ENCODE results near the gene KLF1.
A peak's percentile ranks its signal among the peaks of the same experiment; 100 is the strongest.
"Not testable (repeated sequence)": the region's sequence is repeated elsewhere in the genome, so short reads cannot be mapped to it uniquely, and the experiment has no call there.

The KLF1 gene

GRCh38 chr19:12886969-12887747, at the start of gene KLF1:
Gene KLF1, minus strand, starts transcription at chr19:12887201. Its CDS starts 61 bp downstream, at chr19:12887140.
- no peak for DNase-seq (ENCODE audit: low read depth in 2 of 2)

- DNase-seq (ENCODE audit: low read depth in 2 of 2): no peak
Observed at GRCh38 chr19:12936582-12936981, 49.6 kb upstream of the KLF1 start.

GRCh38 chr19:12935071-12935470, 48.1 kb upstream of the KLF1 start:
- no peak for DNase-seq (ENCODE audit: low read depth in 2 of 2)

- peak; percentile 84 to 87 for DNase-seq (ENCODE audit: low read depth in 2 of 2)
Observed at GRCh38 chr19:12933287-12934072, 46.5 kb upstream of the KLF1 start, which contains the start of gene FARSA. Gene FARSA, minus strand, starts transcription at chr19:12933711. Its CDS starts 15 bp downstream, at chr19:12933696.

- no peak for DNase-seq (ENCODE audit: low read depth in 2 of 2)
Observed at GRCh38 chr19:12932392-12933286, 45.6 kb upstream of the KLF1 start.

- no peak for DNase-seq (ENCODE audit: low read depth in 2 of 2)
Observed at GRCh38 chr19:12930002-12930645, 43.1 kb upstream of the KLF1 start.

- no peak for DNase-seq (ENCODE audit: low read depth in 2 of 2)
Observed at GRCh38 chr19:12924621-12925310, 37.8 kb upstream of the KLF1 start.

GRCh38 chr19:12922959-12923358, 36.0 kb upstream of the KLF1 start:
- DNase-seq (ENCODE audit: low read depth in 2 of 2): no peak

- DNase-seq (ENCODE audit: low read depth in 2 of 2): no peak
Observed at GRCh38 chr19:12921047-12921446, 34.0 kb upstream of the KLF1 start.

GRCh38 chr19:12918253-12918652, 31.3 kb upstream of the KLF1 start:
- DNase-seq (ENCODE audit: low read depth in 2 of 2): no peak

GRCh38 chr19:12915860-12916259, 28.9 kb upstream of the KLF1 start:
- DNase-seq (ENCODE audit: low read depth in 2 of 2): not testable (repeated sequence)

- DNase-seq (ENCODE audit: low read depth in 2 of 2): peak in 1 of 2 donors; percentile 27
Observed at GRCh38 chr19:12913851-12914690, 27.1 kb upstream of the KLF1 start.

- no peak for DNase-seq (ENCODE audit: low read depth in 2 of 2)
Observed at GRCh38 chr19:12913011-12913561, 26.1 kb upstream of the KLF1 start.

GRCh38 chr19:12912571-12912970, 25.6 kb upstream of the KLF1 start:
- no peak for DNase-seq (ENCODE audit: low read depth in 2 of 2)

GRCh38 chr19:12907166-12907565, 20.2 kb upstream of the KLF1 start:
- no peak for DNase-seq (ENCODE audit: low read depth in 2 of 2)

GRCh38 chr19:12899891-12900518, 13.0 kb upstream of the KLF1 start:
- DNase-seq (ENCODE audit: low read depth in 2 of 2): peak; percentile 45 to 61

- DNase-seq (ENCODE audit: low read depth in 2 of 2): no peak
Observed at GRCh38 chr19:12896460-12896859, 9.5 kb upstream of the KLF1 start.

- no peak for DNase-seq (ENCODE audit: low read depth in 2 of 2)
Observed at GRCh38 chr19:12893582-12893981, 6.6 kb upstream of the KLF1 start.

GRCh38 chr19:12891553-12892021, 4.6 kb upstream of the KLF1 start:
- DNase-seq (ENCODE audit: low read depth in 2 of 2): no peak
